Esophagus muscularis mucosa (tissue), 4 donors: ENCODE data around the gene RAP2B. TPM values are rescaled to one million over a fixed set of nuclear protein-coding genes. Genes with fewer than 3 reads are reported as not detected.

ENCODE experiments used
- DNase-seq: peaks from one replicate; pipeline ENCODE4 v3.0.0-alpha.2; 2017; ENCODE audit errors: extremely low spot score
- H3K27ac ChIP-seq, 4 donors: fragments of 200-600 bp; sonication (generic); replicated peaks in 1 of 4; 1 replicate in 3 of 4; 2 replicates in 1 of 4; pipeline ENCODE4 v1.5.1; 2016 to 2019; ENCODE audit warnings: mild to moderate bottlenecking in 1 of 4
- H3K27me3 ChIP-seq, 4 donors: fragments of 200-600 bp; sonication (generic); one replicate each; pipeline versions ENCODE4 v1.5.1 to v1.6.0; 2016 to 2019
- H3K36me3 ChIP-seq, 4 donors: fragments of 200-600 bp; sonication (generic); one replicate each; pipeline ENCODE4 v1.5.1; 2016 to 2019
- H3K4me1 ChIP-seq, 4 donors: fragments of 200-600 bp; sonication (generic); one replicate each; pipeline ENCODE4 v1.5.1; 2016 to 2019
- H3K4me3 ChIP-seq, 4 donors: fragments of 200-600 bp; sonication (generic); 1 replicate in 2 of 4; 2 replicates in 2 of 4; pipeline ENCODE4 v1.5.1; 2016 to 2019; ENCODE audit warnings: mild to moderate bottlenecking in 4 of 4, moderate library complexity in 1 of 4
- H3K9me3 ChIP-seq, 4 donors: fragments of 200-600 bp; sonication (generic); 1 replicate in 3 of 4; 2 replicates in 1 of 4; pipeline ENCODE4 v1.5.1; 2016 to 2019
- EP300 ChIP-seq: sonication (generic); formaldehyde crosslinking; IDR thresholded peaks from one replicate; pipeline ENCODE4 v1.6.1; 2017; ENCODE audit warnings: antibody characterized with exemption
- POLR2A ChIP-seq: fragments of 450-650 bp; IDR thresholded peaks from one replicate; pipeline ENCODE4 v1.6.1; 2017; ENCODE audit warnings: antibody characterized with exemption, moderate library complexity, mild to moderate bottlenecking, low read depth
- POLR2AphosphoS5 ChIP-seq, 2 donors: sonication (generic); formaldehyde crosslinking; IDR thresholded peaks; one replicate each; pipeline ENCODE4 v1.6.1; 2017; ENCODE audit warnings: antibody characterized with exemption in 2 of 2
- WGBS: methylation state at CpG from one replicate; pipeline ENCODE4 v1.1.5; 2018; 5-methylcytosine and 5-hydroxymethylcytosine counted together
- intact Hi-C: fragments of 100-400 bp; cut with DNase I; formaldehyde crosslinking; loops from one replicate; pipeline ENCODE4 v1.15.1; 2023
- total RNA-seq, 4 donors: library from RNA; depleted of rRNA; stranded (reverse); fragments of >200 nt; gene quantifications; one replicate each; pipeline versions ENCODE4 v1.1.0 to v1.2.1, GENCODE V29; 2016
- TF ChIP-seq, protein P1 (sequence below), 3 experiments: fragments of 200-600 bp in 2 of 3; fragments of 450-650 bp in 1 of 3; sonication (generic) in 2 of 3; IDR thresholded peaks; one replicate each; pipeline ENCODE4 v1.5.1; 2017 to 2019; ENCODE audit warnings: antibody characterized with exemption in 3 of 3, mild to moderate bottlenecking in 2 of 3, moderate library complexity in 1 of 3

The RAP2B gene
- total RNA-seq, 4 donors from 2014 or later, result 11.0 to 16.1 (median 11.2) TPM

DNA sequence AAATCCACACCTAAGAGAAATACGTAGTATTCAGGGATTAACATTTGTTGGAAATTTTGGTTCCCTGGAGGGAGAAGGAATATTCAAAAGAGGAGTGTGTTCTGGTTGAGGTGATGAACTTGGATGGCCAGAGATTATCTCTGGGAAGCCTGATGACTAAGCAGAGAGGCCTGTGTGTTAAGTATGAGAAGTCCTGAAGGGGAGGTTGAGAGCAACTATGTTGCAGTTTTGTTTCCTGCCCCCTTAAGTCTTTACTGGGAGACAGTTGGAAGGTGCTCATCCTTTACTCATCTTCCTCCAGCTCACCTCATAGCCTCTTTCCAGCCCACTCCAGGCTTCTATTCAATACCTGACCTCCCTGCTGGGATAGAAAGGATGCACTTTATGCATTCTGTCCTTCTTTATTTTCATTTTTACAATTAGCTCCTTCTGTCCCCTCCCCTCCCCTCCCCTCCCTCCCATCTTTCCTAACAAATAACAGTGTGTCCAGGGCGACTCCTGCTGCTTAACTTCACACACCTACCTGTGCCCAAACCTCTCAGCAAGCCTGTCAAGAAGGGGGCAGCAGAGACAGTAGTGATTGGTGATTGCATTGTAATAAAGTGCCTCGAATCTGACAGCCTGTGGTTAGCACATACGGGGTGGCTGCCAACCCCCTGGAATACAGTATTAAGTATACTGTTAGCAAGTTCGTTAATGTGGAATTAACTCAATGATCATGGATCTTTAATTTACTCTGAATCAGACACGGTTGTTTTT is 11.9 kb downstream of the RAP2B start:
- H3K9me3 ChIP-seq, result no peaks in the 10 kb centered on the region
- no peak overlapping the region for H3K4me3 ChIP-seq
- 79% methylated on average over 6 of the region's 6 CpGs for WGBS
- no peak for TF ChIP-seq POLR2AphosphoS5 (IDR thresholded peaks at IDR 0.05)
- TF ChIP-seq POLR2A, result no peak
- TF ChIP-seq EP300, result no peak
- TF ChIP-seq, protein P1, sequence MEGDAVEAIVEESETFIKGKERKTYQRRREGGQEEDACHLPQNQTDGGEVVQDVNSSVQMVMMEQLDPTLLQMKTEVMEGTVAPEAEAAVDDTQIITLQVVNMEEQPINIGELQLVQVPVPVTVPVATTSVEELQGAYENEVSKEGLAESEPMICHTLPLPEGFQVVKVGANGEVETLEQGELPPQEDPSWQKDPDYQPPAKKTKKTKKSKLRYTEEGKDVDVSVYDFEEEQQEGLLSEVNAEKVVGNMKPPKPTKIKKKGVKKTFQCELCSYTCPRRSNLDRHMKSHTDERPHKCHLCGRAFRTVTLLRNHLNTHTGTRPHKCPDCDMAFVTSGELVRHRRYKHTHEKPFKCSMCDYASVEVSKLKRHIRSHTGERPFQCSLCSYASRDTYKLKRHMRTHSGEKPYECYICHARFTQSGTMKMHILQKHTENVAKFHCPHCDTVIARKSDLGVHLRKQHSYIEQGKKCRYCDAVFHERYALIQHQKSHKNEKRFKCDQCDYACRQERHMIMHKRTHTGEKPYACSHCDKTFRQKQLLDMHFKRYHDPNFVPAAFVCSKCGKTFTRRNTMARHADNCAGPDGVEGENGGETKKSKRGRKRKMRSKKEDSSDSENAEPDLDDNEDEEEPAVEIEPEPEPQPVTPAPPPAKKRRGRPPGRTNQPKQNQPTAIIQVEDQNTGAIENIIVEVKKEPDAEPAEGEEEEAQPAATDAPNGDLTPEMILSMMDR (IDR thresholded peaks at IDR 0.05), result no peak
- no peak for DNase-seq
- no peaks in the 10 kb centered on the region for H3K4me1 ChIP-seq
- intact Hi-C loops, result no loop called here
- no peak overlapping the region for H3K27ac ChIP-seq
- H3K27me3 ChIP-seq, result no peaks in the 10 kb centered on the region
- H3K36me3 ChIP-seq, result peaks cover 0 to 6% (median 0%) of the 10 kb centered on the region in 4 donors

DNA sequence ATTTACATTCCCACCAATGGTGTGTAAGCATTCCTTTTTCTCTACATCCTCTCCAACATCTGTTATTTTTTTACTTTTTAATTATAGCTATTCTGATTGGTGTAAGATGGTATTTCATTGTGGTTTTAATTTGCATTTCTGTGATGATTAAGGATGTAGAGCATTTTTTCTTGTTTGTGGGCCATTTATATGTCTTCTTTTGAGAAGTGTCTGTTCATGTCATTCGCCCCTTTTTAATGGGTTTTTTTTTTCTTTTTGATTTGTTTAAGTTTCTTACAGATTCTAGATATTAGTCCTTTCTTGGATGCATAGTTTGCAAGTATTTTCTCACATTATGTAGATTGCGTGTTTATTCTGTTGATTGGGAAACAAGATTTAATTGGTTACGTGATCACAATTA is 14.2 kb downstream of the RAP2B start:
- no peaks in the 10 kb centered on the region for H3K36me3 ChIP-seq
- intact Hi-C loops, result no loop called here
- 99% methylated on average over 3 of the region's 3 CpGs for WGBS
- no peaks in the 10 kb centered on the region for H3K4me1 ChIP-seq
- H3K4me3 ChIP-seq, result no peak overlapping the region
- TF ChIP-seq POLR2A (no peak), POLR2AphosphoS5 (IDR thresholded peaks at IDR 0.05) (no peak), EP300 (no peak)
- TF ChIP-seq, protein P1 (IDR thresholded peaks at IDR 0.05), result no peak
- H3K27me3 ChIP-seq, result no peaks in the 10 kb centered on the region
- no peak for DNase-seq
- H3K27ac ChIP-seq, result no peak overlapping the region
- no peaks in the 10 kb centered on the region for H3K9me3 ChIP-seq

- H3K27ac ChIP-seq, result no peak overlapping the region
- no peaks in the 10 kb centered on the region for H3K27me3 ChIP-seq
- H3K9me3 ChIP-seq, result no peaks in the 10 kb centered on the region
- TF ChIP-seq POLR2AphosphoS5 (IDR thresholded peaks at IDR 0.05) (no peak), EP300 (no peak)
- TF ChIP-seq, protein P1 (IDR thresholded peaks at IDR 0.05), result no peak
- intact Hi-C loops, result no loop called here
- H3K4me3 ChIP-seq, result no peak overlapping the region
- no peaks in the 10 kb centered on the region for H3K36me3 ChIP-seq
- no peak for DNase-seq
- 87% methylated on average over 1 of the region's 1 CpG for WGBS
- H3K4me1 ChIP-seq, result no peaks in the 10 kb centered on the region
These were observed 18.9 kb downstream of the RAP2B start for GRCh38 chr3:153180860-153181372.

DNA sequence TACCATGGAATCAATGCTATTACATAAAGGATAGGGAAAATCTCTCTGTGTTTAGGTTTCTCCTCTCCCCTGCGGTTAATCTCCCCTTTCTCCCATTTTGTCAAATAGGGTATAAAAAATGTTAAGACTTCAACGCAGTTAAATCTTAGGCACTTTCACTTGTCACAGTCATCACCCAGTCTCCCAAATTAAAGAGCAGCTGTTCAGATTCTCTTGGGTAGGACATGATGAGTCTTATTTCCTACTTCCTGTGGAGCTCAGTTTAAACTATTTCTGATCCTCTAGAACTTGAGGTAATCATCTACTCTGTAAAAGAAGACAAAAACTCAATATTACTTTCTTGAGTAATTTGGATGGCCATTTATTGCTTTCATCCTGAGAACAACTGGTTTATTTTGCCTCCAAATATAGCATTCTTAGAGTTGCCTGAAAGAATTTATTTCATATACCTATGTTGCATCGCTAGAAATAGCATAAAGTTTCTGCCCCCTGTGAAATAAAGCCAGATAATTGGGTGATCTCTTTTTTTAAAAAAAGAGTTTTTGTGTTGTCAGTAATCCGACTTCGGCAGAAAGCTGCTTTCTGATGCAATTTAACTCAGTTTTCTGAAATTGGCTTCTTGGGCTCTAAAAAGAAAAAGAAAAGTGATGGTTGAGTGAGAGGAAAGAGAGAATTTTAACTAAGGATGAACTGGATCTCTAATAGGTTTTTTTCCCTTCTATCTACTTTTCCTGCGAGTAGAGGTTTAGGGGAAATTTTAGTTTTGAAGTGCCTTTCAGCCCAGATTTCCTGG is 20.7 kb downstream of the RAP2B start:
- Histone ChIP-seq H3K27ac (no peak overlapping the region), H3K9me3 (no peaks in the 10 kb centered on the region), H3K4me3 (no peak overlapping the region), H3K36me3 (no peaks in the 10 kb centered on the region), H3K27me3 (no peaks in the 10 kb centered on the region), H3K4me1 (peaks cover 0 to 6% (median 0%) of the 10 kb centered on the region in 4 donors)
- no peak for TF ChIP-seq EP300
- no peak for TF ChIP-seq POLR2A
- TF ChIP-seq, protein P1 (IDR thresholded peaks at IDR 0.05), result no peak
- no peak for TF ChIP-seq POLR2AphosphoS5 (IDR thresholded peaks at IDR 0.05)
- intact Hi-C loops, result no loop called here
- no peak for DNase-seq
- 88% methylated on average over 6 of the region's 6 CpGs for WGBS
